GM19467 (cell line): ENCODE measurements around the gene CCM2.
"Not testable (repeated sequence)": the region's sequence is repeated elsewhere in the genome, so short reads cannot be mapped to it uniquely, and the experiment has no call there.

Experiments
- ATAC-seq: cut with Tn5 transposase; IDR thresholded peaks from one replicate; pipeline ENCODE4 v1.9.1; 2021; ENCODE audit warnings: mild to moderate bottlenecking, moderate library complexity; ENCODE audit not compliant: unreplicated experiment

CCM2 gene

GRCh38 chr7:45031829-45032228 is 31.8 kb downstream of the CCM2 start:
- no peak for ATAC-seq

- ATAC-seq: no peak
Measured at GRCh38 chr7:45032421-45032820, 32.4 kb downstream of the CCM2 start.

DNA sequence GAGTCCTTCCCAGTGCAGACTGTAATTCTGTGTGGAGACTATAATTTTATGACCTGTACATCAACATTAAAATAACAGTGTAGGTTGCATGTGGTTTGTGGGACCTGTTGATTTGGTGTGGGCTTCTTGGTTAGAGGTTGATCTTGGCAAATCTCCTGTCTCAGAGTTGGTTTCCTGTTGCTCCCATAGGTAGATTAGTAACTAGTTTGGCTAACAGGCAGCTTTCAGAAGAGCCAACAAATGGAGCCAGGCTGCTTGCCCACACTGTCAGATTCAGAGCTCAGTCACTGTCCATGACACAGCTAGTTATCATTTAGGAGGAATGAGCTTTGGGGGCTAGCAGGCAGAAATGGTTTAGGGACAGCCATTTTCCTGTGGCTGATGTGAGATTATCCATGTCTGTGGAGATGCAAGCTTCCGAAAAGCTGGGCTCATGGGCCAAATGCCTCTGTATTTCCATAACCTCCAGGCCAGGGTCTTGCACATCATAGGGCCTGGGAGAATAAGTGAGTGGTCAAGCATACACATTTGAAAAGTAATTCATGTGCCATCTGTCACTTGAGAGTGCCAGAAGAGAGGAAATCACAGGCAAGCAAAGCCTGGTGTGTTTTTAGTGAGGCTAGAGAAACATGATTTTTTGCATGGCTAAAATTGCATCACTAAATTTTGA is 33.4 kb downstream of the CCM2 start:
- no peak for ATAC-seq

GRCh38 chr7:45033931-45034290 is 33.9 kb downstream of the CCM2 start:
- no peak for ATAC-seq

DNA sequence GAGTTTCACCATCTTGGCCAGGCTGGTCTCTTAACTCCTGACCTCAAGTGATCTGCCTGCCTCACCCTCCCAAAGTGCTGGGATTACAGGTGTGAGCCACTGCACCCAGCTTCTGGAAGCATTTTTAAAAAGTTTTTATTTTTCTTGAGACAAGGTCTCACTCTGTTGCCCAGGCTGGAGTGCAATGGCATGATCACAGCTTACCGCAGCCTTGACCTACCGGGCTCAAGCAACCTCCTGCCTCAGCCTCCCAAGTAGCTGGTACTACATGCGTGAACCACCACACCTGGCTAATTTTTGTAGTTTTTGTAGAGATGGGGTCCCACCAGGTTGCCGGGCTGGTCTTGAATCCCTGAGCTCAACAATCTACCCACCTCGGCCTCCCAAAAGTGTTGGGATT is 34.7 kb downstream of the CCM2 start:
- ATAC-seq: not testable (repeated sequence)

DNA sequence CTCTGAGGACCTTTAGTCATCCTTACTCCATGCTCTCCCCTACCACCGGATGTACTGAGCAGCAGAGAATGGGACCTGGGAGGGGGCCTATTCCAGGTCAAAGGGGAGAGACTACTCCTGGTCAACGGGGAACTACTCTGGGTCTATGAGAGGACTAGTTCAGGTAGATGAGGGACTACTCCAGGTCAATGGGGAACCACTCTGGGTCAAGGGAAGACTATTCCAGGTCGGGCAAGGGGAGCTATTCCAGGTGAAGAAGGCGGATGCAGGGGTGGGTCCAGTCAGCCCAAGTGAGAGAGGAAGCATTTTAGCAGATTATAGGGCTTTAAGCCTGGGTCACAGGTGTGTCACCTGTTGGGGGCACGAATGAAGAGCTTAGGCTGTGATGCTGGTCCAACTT is 35.4 kb downstream of the CCM2 start:
- ATAC-seq: no peak

DNA sequence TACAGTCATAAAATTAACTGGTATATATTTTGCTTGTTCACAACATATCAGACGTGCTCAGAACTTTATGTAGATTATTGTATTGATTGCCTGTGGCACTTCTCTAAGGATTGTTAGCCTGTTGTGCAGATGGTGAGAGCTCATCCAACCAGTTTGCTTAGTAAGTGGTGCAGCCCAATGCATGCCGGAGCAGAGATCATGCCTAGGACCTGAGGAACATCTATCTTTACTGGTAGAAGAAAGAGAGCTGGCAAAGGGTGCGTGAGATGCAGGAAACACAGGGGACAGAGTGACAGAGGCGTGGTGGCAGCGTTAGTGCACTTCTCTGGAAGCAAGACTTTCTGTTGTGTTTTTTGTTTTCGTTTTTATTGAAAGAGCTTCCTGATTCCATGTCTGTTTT is 35.9 kb downstream of the CCM2 start:
- ATAC-seq: no peak

GRCh38 chr7:45036317-45036716 is 36.3 kb downstream of the CCM2 start:
- no peak for ATAC-seq

DNA sequence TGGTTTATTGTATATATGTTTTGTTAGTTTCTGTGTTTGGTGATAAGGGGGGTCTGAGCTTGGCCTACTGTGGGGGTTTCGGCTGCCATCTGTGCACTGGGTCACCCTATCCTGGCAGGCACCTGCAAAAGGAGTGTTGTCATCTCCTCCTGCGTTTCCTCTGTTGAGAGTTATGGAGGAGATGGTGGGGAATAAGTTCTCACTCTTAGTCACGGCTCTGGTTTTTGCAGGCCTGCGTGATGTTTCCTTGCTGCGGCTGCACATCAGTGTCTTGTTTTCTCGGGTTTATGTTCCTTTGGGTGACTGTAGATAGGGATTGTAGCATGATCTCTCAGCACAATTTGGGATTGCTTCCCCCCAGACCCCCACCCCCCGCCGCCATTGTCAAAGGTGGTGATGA is 36.8 kb downstream of the CCM2 start:
- no peak for ATAC-seq

- ATAC-seq: no peak
Measured at GRCh38 chr7:45037876-45038275, 37.9 kb downstream of the CCM2 start.

DNA sequence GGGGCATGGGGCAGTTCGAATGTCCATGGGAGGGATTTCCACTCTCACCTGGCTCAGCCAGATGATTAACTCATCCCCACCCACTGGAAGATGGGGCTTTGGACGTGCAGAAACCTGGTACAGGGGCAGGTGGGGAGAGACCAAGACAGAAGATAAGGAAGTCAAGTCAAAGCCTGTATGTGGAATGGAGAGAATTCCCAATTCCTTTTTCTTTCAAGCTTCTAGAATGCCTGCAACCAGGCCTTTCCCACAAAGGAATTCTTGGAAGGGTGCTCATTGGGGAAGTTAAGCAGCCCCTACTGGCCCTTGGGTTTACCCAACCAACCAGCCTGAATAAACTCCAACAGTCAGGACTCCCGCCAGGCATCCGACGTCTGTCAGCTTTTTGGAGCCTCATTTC is 39.1 kb downstream of the CCM2 start:
- no peak for ATAC-seq

GRCh38 chr7:45044338-45044737 is 44.3 kb downstream of the CCM2 start:
- ATAC-seq: no peak

DNA sequence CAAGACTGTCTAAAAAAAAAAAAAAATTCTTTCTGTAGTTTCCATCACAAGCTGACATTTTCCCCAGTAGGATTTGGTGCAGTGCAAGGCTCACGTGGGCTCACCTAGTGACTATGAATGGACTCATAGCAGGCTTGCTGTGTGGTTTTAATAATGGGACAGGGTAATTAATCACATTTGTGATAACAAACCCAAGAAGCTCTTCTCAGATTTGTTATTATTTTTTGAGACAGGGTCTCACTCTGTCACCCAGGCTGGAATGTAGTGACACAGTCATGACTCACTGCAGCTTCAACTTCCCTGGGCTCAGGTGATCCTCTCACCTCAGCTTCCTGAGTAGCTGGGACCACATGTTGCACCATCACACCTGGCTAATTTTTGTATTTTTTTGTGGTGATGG is 48.7 kb downstream of the CCM2 start:
- no peak for ATAC-seq

DNA sequence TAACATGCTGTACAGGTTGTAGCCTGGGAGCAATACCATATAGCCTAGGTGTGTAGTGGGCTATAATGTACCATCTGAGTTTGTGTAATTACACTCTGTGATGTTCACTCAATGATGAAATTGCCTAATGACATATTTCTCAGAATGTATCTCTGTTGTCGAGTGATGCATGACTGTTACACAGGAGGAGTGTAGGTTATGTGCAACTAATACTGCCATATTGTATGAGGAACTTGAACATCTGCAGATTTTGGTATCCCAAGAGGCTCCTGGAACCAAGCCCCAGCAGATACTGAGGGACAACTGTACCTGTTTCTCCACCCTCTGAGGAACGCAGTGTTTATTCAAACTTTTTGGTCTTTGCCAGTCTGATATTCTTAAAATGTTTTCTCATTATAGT is 50.2 kb downstream of the CCM2 start:
- ATAC-seq: no peak

- no peak for ATAC-seq
Measured at GRCh38 chr7:45052011-45052410, 52.0 kb downstream of the CCM2 start.

GRCh38 chr7:45053401-45053800 is 53.4 kb downstream of the CCM2 start:
- ATAC-seq: no peak

- no peak for ATAC-seq
Measured at GRCh38 chr7:45053941-45054340, 53.9 kb downstream of the CCM2 start.

DNA sequence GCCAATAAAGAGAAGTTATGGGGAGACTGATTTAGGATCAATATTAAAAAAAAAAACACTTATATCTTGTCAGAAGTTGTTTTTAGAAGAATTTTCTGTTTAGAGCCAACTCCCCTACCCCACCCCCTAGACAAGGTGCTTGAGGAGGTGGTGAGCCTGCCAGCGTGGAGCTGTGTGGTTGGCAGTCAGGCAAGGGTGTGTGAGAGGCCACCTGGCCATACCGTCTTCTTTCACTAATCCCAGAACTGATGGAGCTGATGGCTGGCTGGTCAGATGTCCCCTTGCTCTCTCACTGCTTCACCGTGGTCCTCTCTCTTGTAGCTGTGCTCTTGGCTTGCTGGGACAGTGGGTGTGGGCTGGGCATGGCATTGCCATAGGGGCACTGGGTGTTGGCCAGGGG is 54.4 kb downstream of the CCM2 start:
- ATAC-seq: no peak

- ATAC-seq: no peak
Measured at GRCh38 chr7:45055016-45055415, 55.0 kb downstream of the CCM2 start.

DNA sequence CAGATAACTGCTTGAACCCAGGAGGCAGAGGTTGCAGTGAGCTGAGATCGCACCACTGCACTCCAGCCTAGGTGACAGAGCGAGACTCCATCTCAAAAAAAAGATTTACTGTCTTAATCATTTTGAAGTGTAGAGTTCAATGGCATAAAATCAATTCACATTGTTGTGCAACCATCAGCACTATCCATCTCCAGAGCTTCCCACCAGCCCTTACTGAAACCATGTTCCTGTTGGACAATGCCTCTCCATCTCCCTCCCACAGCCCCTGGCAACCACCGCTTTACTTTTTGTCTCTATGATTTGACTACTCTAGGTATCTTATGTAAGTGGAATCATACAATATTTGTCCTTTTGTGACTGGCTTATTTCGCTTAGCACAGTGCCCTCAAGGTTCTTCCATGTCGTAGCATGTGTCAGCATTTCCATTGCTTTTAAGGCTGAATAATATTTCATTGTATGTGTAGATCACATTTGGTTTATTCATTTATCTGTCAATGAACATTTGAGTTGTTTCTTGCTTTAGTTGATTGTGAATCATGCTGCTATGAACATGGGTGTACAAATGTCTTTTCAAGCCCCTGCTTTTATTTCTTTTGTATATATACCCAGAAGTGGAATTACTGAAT is 55.7 kb downstream of the CCM2 start:
- no peak for ATAC-seq

GRCh38 chr7:45057878-45058277 is 57.9 kb downstream of the CCM2 start:
- no peak for ATAC-seq

DNA sequence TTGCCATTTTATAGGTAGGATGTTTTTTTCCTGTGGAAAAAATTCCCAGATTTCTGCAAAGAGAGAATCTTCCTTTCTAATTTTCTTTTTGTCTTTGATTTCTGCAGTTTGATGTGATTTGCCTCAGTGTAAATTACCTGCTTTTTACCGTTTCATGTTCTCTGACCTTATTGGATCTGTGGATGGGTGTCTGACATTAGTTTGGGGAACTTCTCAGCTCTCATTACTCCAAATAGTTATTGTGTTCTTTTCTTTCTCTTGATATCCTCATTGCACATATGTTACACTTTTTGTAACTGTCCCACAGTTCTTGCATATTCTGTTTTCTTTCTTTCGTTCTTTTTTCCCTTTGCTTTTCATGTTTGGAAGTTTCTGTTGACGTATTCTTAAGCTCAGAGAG is 60.3 kb downstream of the CCM2 start:
- no peak for ATAC-seq

DNA sequence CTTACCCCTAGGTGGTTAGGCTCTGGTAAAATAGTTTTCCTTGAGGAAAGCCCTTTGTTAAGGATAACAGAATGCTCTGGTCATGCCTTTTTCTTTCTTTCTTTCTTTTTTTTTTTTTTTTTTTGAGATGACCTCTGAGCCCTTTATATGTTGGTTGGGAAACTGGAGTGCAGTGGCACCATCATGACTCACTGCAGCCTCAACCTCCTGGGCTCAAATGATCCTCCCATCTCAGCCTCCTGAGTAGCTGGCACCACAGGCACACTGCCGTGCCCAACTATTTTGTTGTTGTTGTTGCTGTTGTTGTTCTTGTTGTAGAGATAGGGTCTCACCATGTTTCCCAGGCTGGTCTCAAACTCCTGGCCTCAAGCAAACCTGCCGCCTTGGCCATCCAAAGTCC is 61.4 kb downstream of the CCM2 start:
- no peak for ATAC-seq
